ENCODE data around the gene RAC3. TPM values are rescaled to one million over a fixed set of nuclear protein-coding genes. Genes with fewer than 3 reads are reported as not detected.

Gene RAC3
- total RNA-seq, 2 donors from 2014 or later: 6.6 to 7.7 TPM

DNA sequence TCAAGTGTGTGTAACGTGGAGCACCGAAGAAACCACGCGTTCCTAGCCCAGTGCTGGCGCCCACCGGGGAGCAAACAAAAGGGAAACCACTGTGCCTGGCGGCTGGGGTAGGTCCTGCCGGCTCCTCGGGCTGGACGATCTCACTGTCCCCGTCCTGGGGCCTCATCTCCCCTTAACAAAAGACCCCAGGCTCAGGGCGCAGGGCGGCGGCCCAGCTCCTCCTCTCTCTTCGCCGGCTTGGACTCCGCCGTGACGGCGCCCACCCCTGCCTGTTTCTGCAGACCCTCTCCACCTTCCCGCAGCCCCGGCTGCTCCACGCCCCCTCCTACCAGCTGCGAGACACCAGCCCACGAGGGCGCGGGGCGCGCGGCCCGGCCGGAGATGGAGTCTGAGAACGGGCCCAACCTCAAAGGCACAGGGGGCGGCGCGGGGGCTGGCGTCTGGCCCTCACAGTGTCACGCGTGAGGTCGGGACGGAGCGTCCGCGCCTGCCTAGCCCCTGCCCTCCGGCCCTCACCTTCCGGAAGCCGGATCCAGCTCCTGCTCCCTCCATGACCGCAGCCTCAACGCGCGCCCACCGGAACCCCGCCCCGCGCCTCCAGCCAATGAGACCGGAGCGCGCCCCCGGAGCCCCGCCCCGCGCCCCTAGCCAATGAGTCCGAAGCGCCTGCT lies 9.0 kb upstream of the RAC3 start, which contains the start of gene CENPX:
TSS of gene CENPX (minus strand) at position 569 of the 671 bp plus-strand sequence. CDS start at position 552, 17 bp downstream.
- peak within 1 kb of the TSS; percentile 90 for H3K4me3 Mint-ChIP-seq
- H3K4me1 Mint-ChIP-seq: no peaks in the 10 kb centered on the region

DNA sequence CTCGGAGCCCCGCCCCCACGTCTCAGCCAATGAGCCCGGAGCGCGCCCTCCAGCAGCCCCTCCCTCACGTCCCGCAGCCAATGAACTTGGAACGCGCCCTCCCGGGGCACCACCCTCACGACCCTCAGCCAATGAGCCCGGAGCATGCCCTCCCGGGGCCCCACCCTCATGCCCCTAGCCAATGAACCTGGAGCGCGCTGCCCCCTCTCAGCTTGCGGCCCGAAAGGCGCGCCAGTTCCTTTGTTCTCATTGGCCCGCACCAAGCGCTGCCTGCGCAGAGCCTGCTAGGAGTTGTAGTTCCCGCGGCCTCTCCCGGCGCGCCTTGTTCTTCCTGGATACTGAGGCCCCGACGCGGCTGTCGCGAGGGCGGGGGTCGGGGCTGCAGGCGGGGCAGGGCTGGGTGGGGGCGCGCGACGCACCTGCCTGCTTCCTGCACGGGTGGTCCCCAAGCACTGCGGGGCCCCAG lies 8.5 kb upstream of the RAC3 start, which contains the start of gene LRRC45:
TSS of gene LRRC45 (plus strand) at position 325 of the 466 bp plus-strand sequence. CDS start 339 bp downstream, outside the sequence.
- peaks cover 15% of the 10 kb centered on the region for H3K36me3 Mint-ChIP-seq (ENCODE audit: low read depth)
- peak within 1 kb of the TSS; percentile 90 for H3K4me3 Mint-ChIP-seq
- H3K4me1 Mint-ChIP-seq: no peaks in the 10 kb centered on the region
- H3K27me3 Mint-ChIP-seq: no peaks in the 10 kb centered on the region
- ATAC-seq (replicated peaks): peak; percentile 95
- H3K27ac Mint-ChIP-seq: peak within 1 kb of the TSS; percentile 75
- H3K9me3 Mint-ChIP-seq: no peaks in the 10 kb centered on the region

More for the DNA sequence above, 9.0 kb upstream of the RAC3 start, which contains the start of gene CENPX:
- Mint-ChIP-seq H3K27me3 (no peaks in the 10 kb centered on the region), H3K9me3 (no peaks in the 10 kb centered on the region), H3K36me3 (ENCODE audit: low read depth) (peaks cover 15% of the 10 kb centered on the region), H3K27ac (peak within 1 kb of the TSS; percentile 75)
- ATAC-seq (replicated peaks): no peak

DNA sequence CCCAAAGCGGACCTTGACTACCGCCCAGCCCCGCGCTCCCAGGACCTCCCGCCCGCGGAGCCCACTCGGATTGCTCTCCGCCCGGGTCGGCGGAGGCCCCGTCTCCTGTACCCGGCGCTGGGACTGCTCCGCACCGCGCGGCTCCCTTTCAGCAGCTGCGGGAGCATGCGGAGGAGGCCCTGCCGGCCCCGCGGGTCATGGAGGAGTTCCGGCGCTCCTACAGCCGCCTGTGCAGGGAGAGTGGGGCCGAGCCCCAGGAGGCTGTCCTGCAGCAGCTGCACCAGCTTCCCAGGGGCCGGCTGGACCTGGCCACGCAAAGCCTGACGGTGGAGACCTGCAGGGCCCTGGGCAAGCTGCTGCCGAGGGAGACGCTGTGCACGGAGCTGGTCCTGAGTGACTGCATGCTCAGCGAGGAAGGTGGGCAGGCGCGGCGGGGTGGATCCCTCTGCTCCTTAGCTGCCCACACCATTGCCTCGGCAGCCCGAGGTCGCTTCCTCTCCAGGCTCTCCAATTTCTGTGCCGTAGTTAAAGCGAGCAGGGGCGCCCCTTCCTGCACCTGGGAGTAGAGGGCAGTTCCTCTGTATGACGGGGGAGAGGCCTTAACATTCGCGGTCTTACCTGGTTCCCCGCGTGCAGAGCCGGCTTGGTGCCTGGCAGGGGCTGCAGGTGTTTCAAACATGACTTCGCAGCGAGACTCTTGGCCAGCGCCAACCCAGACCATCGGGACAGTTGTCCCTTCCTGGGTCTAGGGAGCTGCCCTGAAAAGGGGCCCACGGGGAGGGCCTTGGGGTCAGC lies 7.8 kb upstream of the RAC3 start:
- Mint-ChIP-seq H3K9me3 (no peaks in the 10 kb centered on the region), H3K36me3 (ENCODE audit: low read depth) (peaks cover 10% of the 10 kb centered on the region), H3K4me1 (no peaks in the 10 kb centered on the region), H3K27ac (no peak overlapping the region), H3K4me3 (peak overlapping the region; percentile 90), H3K27me3 (no peaks in the 10 kb centered on the region)
- no peak for ATAC-seq (replicated peaks)

DNA sequence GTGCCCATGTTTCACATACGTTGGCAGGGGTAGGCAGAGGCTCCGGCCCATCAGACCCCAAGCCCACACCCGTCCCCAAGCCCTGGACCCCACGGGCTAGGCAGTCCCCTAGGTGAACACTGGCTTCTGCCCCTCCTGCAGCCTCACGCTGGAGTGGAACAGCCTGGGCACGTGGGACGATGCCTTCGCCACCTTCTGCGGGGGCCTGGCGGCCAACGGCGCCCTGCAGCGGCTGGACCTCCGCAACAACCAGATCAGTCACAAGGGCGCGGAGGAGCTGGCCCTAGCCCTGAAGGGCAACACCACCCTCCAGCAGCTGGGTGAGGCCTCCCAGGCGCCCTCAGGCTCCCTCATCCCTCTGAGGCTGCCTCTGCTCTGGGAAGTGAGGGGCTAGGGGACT lies 6.6 kb upstream of the RAC3 start:
- Mint-ChIP-seq H3K27ac (no peak overlapping the region), H3K4me1 (peaks cover 4% of the 10 kb centered on the region), H3K27me3 (no peaks in the 10 kb centered on the region), H3K4me3 (no peak overlapping the region), H3K9me3 (no peaks in the 10 kb centered on the region), H3K36me3 (ENCODE audit: low read depth) (peaks cover 6% of the 10 kb centered on the region)
- no peak for ATAC-seq (replicated peaks)

DNA sequence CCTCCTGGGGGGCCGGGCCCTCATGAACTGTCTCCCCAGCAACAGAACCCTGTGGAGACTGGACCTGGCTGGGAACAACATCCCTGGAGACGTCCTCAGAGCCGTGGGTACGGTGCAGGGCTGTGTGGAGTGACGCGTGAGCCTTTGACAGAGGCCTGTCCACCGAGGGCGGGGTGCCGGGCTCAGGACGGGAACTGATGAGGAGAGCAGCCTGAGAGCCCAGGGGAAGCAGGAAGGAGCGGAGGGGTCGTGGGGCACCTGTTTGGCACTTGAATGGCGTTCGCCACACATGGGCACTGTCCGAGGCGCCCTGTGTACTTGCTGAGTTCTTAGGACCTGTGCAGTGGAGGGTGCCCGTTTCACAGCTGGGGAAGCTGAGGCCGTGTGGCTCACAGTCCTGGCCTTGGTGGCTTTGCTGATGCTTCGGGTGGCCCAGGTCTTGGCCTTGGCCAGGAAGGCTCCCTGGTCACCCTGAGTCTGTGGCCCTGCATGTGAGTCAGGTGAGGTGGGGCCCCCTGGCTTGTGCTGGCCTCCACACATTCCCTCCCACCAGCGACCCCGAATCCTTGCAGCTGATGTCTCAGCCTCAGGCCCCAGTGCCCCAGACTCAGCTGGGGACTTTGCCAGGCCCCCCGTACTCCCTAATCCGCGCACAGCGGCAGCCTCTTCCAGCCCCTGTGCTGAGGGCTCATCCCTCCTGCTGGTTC lies 5.9 kb upstream of the RAC3 start:
- no peak overlapping the region for H3K27ac Mint-ChIP-seq
- no peak for ATAC-seq (replicated peaks)

DNA sequence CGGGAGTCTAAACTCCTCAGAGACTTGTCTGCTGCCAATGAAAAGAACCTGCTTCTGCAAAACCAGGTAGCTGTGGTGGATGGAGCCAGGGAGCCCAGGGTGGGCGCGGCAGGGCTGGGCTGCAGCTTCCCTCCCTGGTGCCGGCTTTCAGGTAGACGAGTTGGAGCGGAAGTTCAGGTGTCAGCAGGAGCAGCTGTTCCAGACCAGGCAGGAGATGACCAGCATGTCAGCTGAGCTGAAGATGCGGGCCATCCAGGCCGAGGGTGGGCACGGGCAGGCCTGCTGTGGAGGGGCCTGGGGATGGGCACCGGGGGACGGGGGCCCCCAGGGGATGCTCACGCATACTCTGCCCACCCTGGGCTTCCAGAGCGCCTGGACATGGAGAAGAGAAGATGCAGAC lies 3.2 kb upstream of the RAC3 start:
- H3K27ac Mint-ChIP-seq: no peak overlapping the region
- no peaks in the 10 kb centered on the region for H3K9me3 Mint-ChIP-seq
- ATAC-seq (replicated peaks): no peak
- no peak overlapping the region for H3K4me3 Mint-ChIP-seq
- peaks cover 4% of the 10 kb centered on the region for H3K4me1 Mint-ChIP-seq
- H3K36me3 Mint-ChIP-seq (ENCODE audit: low read depth): no peaks in the 10 kb centered on the region
- H3K27me3 Mint-ChIP-seq: no peaks in the 10 kb centered on the region

More for the DNA sequence above, 5.9 kb upstream of the RAC3 start:
- Mint-ChIP-seq H3K27me3 (no peaks in the 10 kb centered on the region), H3K4me1 (peaks cover 4% of the 10 kb centered on the region), H3K9me3 (no peaks in the 10 kb centered on the region), H3K36me3 (ENCODE audit: low read depth) (peaks cover 6% of the 10 kb centered on the region), H3K4me3 (no peak overlapping the region)

DNA sequence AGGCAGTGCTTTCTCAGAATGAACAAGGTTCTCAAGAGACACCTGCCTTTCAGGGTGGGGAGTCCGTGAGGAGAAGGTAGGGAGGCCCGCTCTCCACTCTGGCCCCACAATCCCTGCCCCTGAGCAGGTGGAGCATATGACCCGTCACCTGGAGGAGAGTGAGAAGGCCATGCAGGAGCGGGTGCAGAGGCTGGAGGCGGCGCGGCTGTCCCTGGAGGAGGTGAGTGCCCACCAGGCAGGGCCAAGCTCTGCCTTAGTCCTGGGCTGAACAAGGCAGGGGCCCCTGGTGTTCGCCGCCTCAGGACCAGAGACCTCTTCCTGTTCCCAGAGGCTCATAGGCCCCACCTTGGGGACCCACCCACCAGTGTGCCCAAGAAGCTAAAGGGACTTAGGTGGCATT lies 2.5 kb upstream of the RAC3 start:
- H3K4me3 Mint-ChIP-seq: no peak overlapping the region

GRCh38 chr17:82029391-82029790 lies 2.1 kb upstream of the RAC3 start:
- Mint-ChIP-seq H3K4me1 (peaks cover 4% of the 10 kb centered on the region), H3K9me3 (no peaks in the 10 kb centered on the region), H3K27me3 (no peaks in the 10 kb centered on the region), H3K27ac (no peak overlapping the region), H3K36me3 (ENCODE audit: low read depth) (no peaks in the 10 kb centered on the region), H3K4me3 (peak overlapping the region; percentile 60)
- ATAC-seq (replicated peaks): no peak

More for the DNA sequence above, 2.5 kb upstream of the RAC3 start:
- Mint-ChIP-seq H3K4me1 (peaks cover 4% of the 10 kb centered on the region), H3K36me3 (ENCODE audit: low read depth) (no peaks in the 10 kb centered on the region), H3K27me3 (no peaks in the 10 kb centered on the region), H3K27ac (no peak overlapping the region), H3K9me3 (no peaks in the 10 kb centered on the region)
- no peak for ATAC-seq (replicated peaks)

- peaks cover 4% of the 10 kb centered on the region for H3K4me1 Mint-ChIP-seq
- H3K27me3 Mint-ChIP-seq: no peaks in the 10 kb centered on the region
- ATAC-seq (replicated peaks): peak; percentile 1
- H3K36me3 Mint-ChIP-seq (ENCODE audit: low read depth): no peaks in the 10 kb centered on the region
- peak overlapping the region; percentile 73 for H3K4me3 Mint-ChIP-seq
- H3K27ac Mint-ChIP-seq: no peak overlapping the region
- no peaks in the 10 kb centered on the region for H3K9me3 Mint-ChIP-seq
These were observed 1.4 kb upstream of the RAC3 start for GRCh38 chr17:82029990-82030469.

- H3K27me3 Mint-ChIP-seq: no peaks in the 10 kb centered on the region
- ATAC-seq (replicated peaks): peak; percentile 83
- no peak overlapping the region for H3K27ac Mint-ChIP-seq
- H3K9me3 Mint-ChIP-seq: no peaks in the 10 kb centered on the region
- H3K36me3 Mint-ChIP-seq (ENCODE audit: low read depth): no peaks in the 10 kb centered on the region
- H3K4me3 Mint-ChIP-seq: peak overlapping the region; percentile 73
- H3K4me1 Mint-ChIP-seq: peaks cover 8% of the 10 kb centered on the region
These were observed 792 bp upstream of the RAC3 start for GRCh38 chr17:82030470-82031302.

DNA sequence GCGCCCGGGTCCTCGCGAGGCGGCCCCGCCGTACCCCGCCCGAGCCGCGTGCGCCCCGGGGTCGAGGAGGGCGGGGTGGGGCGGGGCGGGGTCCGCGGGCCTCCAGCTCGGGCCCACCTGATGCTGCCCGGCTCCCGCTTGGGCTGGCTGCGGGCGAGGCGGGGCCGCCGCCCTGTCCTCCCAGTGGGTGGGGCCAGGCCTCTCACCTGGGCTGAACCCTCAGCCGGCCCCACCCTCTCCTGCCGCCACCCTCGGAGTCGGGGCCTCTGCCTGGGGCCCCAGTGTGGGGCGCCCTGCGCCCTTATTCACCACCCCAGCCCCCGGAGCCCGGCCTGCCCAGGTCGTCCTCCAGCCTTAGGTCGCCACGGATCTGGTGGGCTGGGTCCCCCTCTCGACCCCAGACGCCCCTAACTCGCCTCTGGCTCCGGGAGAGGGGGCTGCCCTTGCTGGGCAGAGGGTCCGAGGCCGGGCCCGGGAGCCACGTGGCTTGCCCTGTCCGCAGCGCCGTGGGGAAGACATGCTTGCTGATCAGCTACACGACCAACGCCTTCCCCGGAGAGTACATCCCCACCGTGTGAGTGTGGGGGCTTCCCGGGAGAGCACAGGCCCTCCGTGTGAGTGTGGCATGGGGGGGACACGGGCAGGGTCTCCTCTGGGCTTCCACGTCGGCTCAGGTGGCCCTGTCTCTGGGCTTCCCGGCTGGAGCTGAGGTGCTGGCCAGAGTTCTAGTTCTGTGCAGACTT lies 578 bp downstream of the RAC3 start:
- no peak overlapping the region for H3K27ac Mint-ChIP-seq
- peak; percentile 61 for ATAC-seq (replicated peaks)

DNA sequence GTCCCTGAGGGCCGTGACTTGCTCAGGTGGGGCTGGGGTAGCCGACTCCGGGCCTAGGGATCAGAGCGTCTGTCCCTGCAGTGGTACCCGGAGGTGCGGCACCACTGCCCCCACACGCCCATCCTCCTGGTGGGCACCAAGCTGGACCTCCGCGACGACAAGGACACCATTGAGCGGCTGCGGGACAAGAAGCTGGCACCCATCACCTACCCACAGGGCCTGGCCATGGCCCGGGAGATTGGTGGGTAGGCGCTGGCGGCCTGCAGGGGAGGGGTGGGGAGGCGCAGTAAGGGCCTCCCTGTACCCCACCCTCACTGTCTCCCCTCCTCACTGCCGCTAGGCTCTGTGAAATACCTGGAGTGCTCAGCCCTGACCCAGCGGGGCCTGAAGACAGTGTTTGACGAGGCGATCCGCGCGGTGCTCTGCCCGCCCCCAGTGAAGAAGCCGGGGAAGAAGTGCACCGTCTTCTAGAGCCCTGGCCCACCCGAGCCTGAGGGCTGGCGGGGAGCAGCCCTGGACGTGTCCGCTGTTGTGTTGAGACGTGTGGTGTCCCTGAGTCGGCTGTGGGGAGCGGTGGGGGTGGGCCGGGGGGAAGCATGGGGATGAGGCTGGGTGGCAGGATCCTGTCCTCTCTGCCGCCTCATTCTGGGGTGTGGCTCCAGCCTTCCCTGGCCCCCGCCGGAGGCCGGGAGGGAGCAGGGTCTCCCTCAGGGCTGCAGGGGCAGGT lies 2.0 kb downstream of the RAC3 start:
- no peaks in the 10 kb centered on the region for H3K36me3 Mint-ChIP-seq (ENCODE audit: low read depth)
- no peaks in the 10 kb centered on the region for H3K9me3 Mint-ChIP-seq
- H3K27me3 Mint-ChIP-seq: no peaks in the 10 kb centered on the region
- ATAC-seq (replicated peaks): no peak
- peaks cover 14% of the 10 kb centered on the region for H3K4me1 Mint-ChIP-seq
- no peak overlapping the region for H3K27ac Mint-ChIP-seq
- no peak overlapping the region for H3K4me3 Mint-ChIP-seq

More for the DNA sequence above, 578 bp downstream of the RAC3 start:
- Mint-ChIP-seq H3K27me3 (no peaks in the 10 kb centered on the region), H3K4me3 (peak overlapping the region; percentile 36), H3K9me3 (no peaks in the 10 kb centered on the region), H3K4me1 (peaks cover 8% of the 10 kb centered on the region), H3K36me3 (ENCODE audit: low read depth) (no peaks in the 10 kb centered on the region)

Measured in activated T-helper 17 cell treated with anti-CD3 and anti-CD28 coated beads, Interleukin-2, amount 50 U/mL, for 72 hours (primary cell).